Measurements from ENCODE around the gene NRIP3. TPM values are rescaled to one million over a fixed set of nuclear protein-coding genes. Genes with fewer than 3 reads are reported as not detected.

NRIP3 gene
- total RNA-seq, 4 donors from 2014 or later: 0.10 to 3.4 (median 1.1) TPM; not detected in 1

DNA sequence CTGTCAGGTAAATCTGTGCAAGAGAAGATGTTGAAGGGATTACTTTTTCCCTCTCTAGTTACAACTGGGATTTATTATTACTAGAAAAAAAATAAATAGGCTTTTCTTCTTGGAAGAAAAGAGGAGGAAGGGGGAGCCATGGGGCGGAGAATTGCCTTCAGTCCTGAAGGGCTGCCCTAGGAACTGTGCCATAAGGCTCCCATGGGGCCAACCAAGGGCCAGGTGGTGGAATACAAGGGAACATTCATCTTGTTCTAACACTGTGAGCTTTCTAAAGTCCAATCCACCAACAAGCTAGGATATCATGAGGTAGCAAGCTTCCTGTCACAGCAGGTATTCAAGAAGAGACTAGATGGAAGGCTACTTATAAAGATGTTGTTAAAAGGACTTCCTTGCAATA lies 24.8 kb upstream of the NRIP3 start:
- DNase-seq: no peak
- Histone ChIP-seq H3K9me3 (no peaks in the 10 kb centered on the region), H3K36me3 (no peaks in the 10 kb centered on the region), H3K27ac (no peak overlapping the region), H3K27me3 (no peaks in the 10 kb centered on the region), H3K4me1 (no peaks in the 10 kb centered on the region), H3K4me3 (no peak overlapping the region)
- in situ Hi-C loops (cut with MboI; ENCODE audit: low sequenced_read_pairs in 4 of 4): no loop called here
- intact Hi-C loops (cut with DNase I; ENCODE audit: low total_unique reads): no loop called here
- ATAC-seq: no peak
- no peak for TF ChIP-seq POLR2A (IDR thresholded peaks at IDR 0.05)
- TF ChIP-seq, protein P1, sequence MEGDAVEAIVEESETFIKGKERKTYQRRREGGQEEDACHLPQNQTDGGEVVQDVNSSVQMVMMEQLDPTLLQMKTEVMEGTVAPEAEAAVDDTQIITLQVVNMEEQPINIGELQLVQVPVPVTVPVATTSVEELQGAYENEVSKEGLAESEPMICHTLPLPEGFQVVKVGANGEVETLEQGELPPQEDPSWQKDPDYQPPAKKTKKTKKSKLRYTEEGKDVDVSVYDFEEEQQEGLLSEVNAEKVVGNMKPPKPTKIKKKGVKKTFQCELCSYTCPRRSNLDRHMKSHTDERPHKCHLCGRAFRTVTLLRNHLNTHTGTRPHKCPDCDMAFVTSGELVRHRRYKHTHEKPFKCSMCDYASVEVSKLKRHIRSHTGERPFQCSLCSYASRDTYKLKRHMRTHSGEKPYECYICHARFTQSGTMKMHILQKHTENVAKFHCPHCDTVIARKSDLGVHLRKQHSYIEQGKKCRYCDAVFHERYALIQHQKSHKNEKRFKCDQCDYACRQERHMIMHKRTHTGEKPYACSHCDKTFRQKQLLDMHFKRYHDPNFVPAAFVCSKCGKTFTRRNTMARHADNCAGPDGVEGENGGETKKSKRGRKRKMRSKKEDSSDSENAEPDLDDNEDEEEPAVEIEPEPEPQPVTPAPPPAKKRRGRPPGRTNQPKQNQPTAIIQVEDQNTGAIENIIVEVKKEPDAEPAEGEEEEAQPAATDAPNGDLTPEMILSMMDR (IDR thresholded peaks at IDR 0.05 in 4 of 5, conservative IDR thresholded peaks at IDR 0.05 in 1 of 5): no peak

DNA sequence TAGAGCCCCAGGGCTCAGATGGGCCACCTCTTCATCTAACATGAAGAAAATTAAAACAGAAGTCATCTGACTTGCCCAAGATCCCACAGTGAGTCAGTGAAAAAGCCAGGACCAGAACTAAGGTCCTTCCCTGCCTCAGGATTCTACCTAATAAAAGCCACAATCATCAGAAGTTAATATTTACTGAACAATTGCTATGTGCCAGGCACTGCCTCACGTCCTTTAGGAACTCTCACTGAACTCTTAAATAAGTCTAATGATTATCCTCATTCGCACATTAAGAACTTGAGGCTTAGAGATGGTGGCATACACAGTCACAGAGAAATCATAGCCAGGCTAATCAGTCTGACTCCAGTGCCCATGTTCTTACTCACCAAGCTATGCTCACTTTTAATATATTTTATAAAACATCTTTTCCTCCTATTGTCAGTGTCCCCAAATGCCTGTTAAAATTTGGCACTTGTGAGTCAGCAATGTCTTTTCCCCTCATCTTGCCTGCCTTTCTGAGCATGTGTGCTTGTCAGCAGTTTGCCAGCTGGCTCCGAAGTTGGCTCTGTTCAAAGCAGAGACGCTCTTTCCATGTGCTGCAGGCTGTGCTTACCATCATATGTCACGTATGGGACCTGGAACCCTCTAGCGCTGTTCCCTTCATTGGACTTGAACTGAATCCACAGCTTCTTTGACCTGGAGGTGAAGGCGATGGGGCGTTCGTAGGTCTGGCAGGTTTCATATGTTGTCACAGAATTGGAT lies 21.5 kb upstream of the NRIP3 start:
- H3K4me3 ChIP-seq: no peak overlapping the region
- DNase-seq (no peak), ATAC-seq (no peak)
- H3K4me1 ChIP-seq: no peaks in the 10 kb centered on the region
- no peak overlapping the region for H3K27ac ChIP-seq
- H3K27me3 ChIP-seq: no peaks in the 10 kb centered on the region
- H3K36me3 ChIP-seq: no peaks in the 10 kb centered on the region
- TF ChIP-seq, protein P1 (IDR thresholded peaks at IDR 0.05 in 4 of 5, conservative IDR thresholded peaks at IDR 0.05 in 1 of 5): no peak
- no peak for TF ChIP-seq POLR2A (IDR thresholded peaks at IDR 0.05)
- intact Hi-C loops (cut with DNase I; ENCODE audit: low total_unique reads) (no loop called here), in situ Hi-C loops (cut with MboI; ENCODE audit: low sequenced_read_pairs in 4 of 4) (no loop called here)
- no peaks in the 10 kb centered on the region for H3K9me3 ChIP-seq

DNA sequence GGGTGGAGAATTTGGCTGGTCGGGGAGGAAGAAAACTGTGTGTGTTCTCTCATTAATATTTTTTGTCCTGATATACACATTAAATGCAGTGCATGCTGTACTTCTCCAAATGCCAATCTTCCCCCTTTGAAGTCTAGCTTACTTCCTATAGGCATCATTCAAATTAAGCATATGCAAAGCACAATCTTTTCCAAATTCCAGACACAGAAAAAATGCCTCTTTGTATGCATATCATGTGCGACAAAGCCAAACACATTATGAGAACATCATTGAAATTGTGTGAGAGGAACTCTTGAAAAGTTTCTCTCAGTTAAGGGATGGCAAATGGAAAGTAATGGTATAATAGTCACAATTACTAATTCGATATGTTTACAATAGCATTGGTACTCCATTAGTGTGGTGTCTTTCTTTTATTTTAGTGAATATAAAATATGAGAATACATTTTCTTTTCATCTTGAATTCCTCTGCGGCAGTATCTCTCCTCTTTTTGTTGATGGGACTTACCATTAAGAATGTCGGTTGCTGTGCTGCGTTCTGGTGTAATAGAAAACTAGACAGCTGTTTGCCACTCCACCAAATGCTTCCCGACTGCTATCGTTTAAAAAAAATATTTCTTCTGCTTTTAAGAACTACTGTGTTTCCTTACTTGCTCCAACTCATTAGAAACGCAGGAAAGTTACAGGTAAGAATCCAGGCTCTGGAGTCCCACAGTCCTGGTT lies 19.3 kb upstream of the NRIP3 start:
- Histone ChIP-seq H3K27ac (no peak overlapping the region), H3K4me1 (no peaks in the 10 kb centered on the region), H3K27me3 (no peaks in the 10 kb centered on the region), H3K36me3 (no peaks in the 10 kb centered on the region), H3K9me3 (no peaks in the 10 kb centered on the region), H3K4me3 (no peak overlapping the region)
- in situ Hi-C loops (cut with MboI; ENCODE audit: low sequenced_read_pairs in 4 of 4): loop anchor here in 2 of 4 donors (25.0 kb wide), 1 partner anchor 464 kb away; no protein-coding TSS in a partner anchor
- TF ChIP-seq, protein P1 (IDR thresholded peaks at IDR 0.05 in 4 of 5, conservative IDR thresholded peaks at IDR 0.05 in 1 of 5): no peak
- no peak for TF ChIP-seq POLR2A (IDR thresholded peaks at IDR 0.05)
- no peak for DNase-seq
- intact Hi-C loops (cut with DNase I; ENCODE audit: low total_unique reads): no loop called here
- ATAC-seq: no peak

DNA sequence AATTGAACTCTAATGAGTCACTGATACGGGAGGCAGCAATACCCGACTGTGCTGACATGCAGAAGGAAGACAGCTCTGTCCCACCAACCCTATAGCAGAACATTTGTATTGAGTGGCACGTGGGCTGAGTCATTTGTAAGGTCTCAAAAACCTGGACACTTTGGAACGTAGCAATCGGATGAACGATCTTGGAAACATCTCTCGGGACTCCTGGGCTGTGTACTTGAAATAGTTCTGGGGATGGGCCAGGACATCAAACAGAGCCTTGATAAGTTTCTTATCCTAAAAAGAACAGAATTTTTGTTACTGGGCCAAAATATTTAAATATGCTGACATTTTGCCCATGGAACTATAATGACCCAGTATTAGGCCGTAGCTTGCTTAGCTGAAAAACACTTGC lies 17.1 kb upstream of the NRIP3 start:
- peaks cover 0 to 13% of the 10 kb centered on the region in 2 donors for H3K4me1 ChIP-seq
- H3K9me3 ChIP-seq: no peaks in the 10 kb centered on the region
- no peaks in the 10 kb centered on the region for H3K36me3 ChIP-seq
- DNase-seq (no peak), ATAC-seq (no peak)
- no peak for TF ChIP-seq POLR2A (IDR thresholded peaks at IDR 0.05)
- TF ChIP-seq, protein P1 (IDR thresholded peaks at IDR 0.05 in 4 of 5, conservative IDR thresholded peaks at IDR 0.05 in 1 of 5): no peak
- no peak overlapping the region for H3K4me3 ChIP-seq
- H3K27ac ChIP-seq: no peak overlapping the region
- in situ Hi-C loops (cut with MboI; ENCODE audit: low sequenced_read_pairs in 4 of 4): loop anchor here in 2 of 4 donors (25.0 kb wide), 1 partner anchor 466 kb away; no protein-coding TSS in a partner anchor
- intact Hi-C loops (cut with DNase I; ENCODE audit: low total_unique reads): no loop called here
- no peaks in the 10 kb centered on the region for H3K27me3 ChIP-seq
